ENCODE results near the gene UBE2E3.

DNA sequence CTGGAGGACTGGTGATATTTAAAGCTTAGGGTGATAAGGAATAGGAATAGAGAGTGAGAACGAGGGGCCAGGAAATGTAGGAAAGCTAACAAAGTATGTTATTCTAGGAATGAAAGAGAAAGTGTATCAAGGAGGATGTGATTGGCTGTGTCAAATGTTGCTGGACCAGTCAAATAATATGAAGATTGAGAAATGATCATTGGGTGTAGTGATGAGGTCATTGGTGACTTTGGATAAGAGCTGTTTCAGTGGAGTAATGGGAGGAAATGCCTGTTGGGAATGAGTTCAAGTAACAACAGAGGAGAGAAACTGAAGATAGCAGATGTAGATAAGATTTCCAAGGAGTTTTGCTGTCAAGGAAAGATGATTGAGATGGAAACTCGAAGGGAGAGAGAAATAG is 74.4 kb downstream of the UBE2E3 start:
- TF ChIP-seq ZNF709 (CRISPR knock-in tag; IDR thresholded peaks at IDR 0.05) (no peak), NCOR1 (IDR thresholded peaks at IDR 0.05; ENCODE audit: borderline replicate concordance, low read length) (no peak), JUN (CRISPR knock-in tag; IDR thresholded peaks at IDR 0.05) (no peak), ZNF121 (CRISPR knock-in tag; IDR thresholded peaks at IDR 0.05) (no peak), TCF7L2 (IDR thresholded peaks at IDR 0.05; ENCODE audit: low read depth, low read length) (no peak), ZFX (CRISPR knock-in tag; IDR thresholded peaks at IDR 0.05; ENCODE audit: low read depth) (no peak), TBL1XR1 (IDR thresholded peaks at IDR 0.05; ENCODE audit: borderline replicate concordance, low read length, partially characterized antibody) (no peak), NFKBIZ (CRISPR knock-in tag; IDR thresholded peaks at IDR 0.05) (no peak), ZNF615 (CRISPR knock-in tag; IDR thresholded peaks at IDR 0.05; ENCODE audit: borderline replicate concordance) (no peak)
- TF ChIP-seq, protein P1, sequence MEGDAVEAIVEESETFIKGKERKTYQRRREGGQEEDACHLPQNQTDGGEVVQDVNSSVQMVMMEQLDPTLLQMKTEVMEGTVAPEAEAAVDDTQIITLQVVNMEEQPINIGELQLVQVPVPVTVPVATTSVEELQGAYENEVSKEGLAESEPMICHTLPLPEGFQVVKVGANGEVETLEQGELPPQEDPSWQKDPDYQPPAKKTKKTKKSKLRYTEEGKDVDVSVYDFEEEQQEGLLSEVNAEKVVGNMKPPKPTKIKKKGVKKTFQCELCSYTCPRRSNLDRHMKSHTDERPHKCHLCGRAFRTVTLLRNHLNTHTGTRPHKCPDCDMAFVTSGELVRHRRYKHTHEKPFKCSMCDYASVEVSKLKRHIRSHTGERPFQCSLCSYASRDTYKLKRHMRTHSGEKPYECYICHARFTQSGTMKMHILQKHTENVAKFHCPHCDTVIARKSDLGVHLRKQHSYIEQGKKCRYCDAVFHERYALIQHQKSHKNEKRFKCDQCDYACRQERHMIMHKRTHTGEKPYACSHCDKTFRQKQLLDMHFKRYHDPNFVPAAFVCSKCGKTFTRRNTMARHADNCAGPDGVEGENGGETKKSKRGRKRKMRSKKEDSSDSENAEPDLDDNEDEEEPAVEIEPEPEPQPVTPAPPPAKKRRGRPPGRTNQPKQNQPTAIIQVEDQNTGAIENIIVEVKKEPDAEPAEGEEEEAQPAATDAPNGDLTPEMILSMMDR (CRISPR knock-in tag; IDR thresholded peaks at IDR 0.05) = no peak
- TF ChIP-seq, protein P2, sequence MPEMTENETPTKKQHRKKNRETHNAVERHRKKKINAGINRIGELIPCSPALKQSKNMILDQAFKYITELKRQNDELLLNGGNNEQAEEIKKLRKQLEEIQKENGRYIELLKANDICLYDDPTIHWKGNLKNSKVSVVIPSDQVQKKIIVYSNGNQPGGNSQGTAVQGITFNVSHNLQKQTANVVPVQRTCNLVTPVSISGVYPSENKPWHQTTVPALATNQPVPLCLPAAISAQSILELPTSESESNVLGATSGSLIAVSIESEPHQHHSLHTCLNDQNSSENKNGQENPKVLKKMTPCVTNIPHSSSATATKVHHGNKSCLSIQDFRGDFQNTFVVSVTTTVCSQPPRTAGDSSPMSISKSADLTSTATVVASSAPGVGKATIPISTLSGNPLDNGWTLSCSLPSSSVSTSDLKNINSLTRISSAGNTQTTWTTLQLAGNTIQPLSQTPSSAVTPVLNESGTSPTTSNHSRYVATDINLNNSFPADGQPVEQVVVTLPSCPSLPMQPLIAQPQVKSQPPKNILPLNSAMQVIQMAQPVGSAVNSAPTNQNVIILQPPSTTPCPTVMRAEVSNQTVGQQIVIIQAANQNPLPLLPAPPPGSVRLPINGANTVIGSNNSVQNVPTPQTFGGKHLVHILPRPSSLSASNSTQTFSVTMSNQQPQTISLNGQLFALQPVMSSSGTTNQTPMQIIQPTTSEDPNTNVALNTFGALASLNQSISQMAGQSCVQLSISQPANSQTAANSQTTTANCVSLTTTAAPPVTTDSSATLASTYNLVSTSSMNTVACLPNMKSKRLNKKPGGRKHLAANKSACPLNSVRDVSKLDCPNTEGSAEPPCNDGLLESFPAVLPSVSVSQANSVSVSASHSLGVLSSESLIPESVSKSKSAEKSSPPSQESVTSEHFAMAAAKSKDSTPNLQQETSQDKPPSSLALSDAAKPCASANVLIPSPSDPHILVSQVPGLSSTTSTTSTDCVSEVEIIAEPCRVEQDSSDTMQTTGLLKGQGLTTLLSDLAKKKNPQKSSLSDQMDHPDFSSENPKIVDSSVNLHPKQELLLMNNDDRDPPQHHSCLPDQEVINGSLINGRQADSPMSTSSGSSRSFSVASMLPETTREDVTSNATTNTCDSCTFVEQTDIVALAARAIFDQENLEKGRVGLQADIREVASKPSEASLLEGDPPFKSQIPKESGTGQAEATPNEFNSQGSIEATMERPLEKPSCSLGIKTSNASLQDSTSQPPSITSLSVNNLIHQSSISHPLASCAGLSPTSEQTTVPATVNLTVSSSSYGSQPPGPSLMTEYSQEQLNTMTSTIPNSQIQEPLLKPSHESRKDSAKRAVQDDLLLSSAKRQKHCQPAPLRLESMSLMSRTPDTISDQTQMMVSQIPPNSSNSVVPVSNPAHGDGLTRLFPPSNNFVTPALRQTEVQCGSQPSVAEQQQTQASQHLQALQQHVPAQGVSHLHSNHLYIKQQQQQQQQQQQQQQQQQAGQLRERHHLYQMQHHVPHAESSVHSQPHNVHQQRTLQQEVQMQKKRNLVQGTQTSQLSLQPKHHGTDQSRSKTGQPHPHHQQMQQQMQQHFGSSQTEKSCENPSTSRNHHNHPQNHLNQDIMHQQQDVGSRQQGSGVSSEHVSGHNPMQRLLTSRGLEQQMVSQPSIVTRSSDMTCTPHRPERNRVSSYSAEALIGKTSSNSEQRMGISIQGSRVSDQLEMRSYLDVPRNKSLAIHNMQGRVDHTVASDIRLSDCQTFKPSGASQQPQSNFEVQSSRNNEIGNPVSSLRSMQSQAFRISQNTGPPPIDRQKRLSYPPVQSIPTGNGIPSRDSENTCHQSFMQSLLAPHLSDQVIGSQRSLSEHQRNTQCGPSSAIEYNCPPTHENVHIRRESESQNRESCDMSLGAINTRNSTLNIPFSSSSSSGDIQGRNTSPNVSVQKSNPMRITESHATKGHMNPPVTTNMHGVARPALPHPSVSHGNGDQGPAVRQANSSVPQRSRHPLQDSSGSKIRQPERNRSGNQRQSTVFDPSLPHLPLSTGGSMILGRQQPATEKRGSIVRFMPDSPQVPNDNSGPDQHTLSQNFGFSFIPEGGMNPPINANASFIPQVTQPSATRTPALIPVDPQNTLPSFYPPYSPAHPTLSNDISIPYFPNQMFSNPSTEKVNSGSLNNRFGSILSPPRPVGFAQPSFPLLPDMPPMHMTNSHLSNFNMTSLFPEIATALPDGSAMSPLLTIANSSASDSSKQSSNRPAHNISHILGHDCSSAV (CRISPR knock-in tag; IDR thresholded peaks at IDR 0.05; ENCODE audit: borderline replicate concordance) = no peak
- TF ChIP-seq, protein P3, sequence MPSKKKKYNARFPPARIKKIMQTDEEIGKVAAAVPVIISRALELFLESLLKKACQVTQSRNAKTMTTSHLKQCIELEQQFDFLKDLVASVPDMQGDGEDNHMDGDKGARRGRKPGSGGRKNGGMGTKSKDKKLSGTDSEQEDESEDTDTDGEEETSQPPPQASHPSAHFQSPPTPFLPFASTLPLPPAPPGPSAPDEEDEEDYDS (CRISPR knock-in tag; IDR thresholded peaks at IDR 0.05) = no peak
- TF ChIP-seq, protein P4, sequence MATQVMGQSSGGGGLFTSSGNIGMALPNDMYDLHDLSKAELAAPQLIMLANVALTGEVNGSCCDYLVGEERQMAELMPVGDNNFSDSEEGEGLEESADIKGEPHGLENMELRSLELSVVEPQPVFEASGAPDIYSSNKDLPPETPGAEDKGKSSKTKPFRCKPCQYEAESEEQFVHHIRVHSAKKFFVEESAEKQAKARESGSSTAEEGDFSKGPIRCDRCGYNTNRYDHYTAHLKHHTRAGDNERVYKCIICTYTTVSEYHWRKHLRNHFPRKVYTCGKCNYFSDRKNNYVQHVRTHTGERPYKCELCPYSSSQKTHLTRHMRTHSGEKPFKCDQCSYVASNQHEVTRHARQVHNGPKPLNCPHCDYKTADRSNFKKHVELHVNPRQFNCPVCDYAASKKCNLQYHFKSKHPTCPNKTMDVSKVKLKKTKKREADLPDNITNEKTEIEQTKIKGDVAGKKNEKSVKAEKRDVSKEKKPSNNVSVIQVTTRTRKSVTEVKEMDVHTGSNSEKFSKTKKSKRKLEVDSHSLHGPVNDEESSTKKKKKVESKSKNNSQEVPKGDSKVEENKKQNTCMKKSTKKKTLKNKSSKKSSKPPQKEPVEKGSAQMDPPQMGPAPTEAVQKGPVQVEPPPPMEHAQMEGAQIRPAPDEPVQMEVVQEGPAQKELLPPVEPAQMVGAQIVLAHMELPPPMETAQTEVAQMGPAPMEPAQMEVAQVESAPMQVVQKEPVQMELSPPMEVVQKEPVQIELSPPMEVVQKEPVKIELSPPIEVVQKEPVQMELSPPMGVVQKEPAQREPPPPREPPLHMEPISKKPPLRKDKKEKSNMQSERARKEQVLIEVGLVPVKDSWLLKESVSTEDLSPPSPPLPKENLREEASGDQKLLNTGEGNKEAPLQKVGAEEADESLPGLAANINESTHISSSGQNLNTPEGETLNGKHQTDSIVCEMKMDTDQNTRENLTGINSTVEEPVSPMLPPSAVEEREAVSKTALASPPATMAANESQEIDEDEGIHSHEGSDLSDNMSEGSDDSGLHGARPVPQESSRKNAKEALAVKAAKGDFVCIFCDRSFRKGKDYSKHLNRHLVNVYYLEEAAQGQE (IDR thresholded peaks at IDR 0.05; ENCODE audit: borderline replicate concordance in 1 of 2, low read depth in 1 of 2, low read length in 2 of 2) = no peak
- TF ChIP-seq, protein P5, sequence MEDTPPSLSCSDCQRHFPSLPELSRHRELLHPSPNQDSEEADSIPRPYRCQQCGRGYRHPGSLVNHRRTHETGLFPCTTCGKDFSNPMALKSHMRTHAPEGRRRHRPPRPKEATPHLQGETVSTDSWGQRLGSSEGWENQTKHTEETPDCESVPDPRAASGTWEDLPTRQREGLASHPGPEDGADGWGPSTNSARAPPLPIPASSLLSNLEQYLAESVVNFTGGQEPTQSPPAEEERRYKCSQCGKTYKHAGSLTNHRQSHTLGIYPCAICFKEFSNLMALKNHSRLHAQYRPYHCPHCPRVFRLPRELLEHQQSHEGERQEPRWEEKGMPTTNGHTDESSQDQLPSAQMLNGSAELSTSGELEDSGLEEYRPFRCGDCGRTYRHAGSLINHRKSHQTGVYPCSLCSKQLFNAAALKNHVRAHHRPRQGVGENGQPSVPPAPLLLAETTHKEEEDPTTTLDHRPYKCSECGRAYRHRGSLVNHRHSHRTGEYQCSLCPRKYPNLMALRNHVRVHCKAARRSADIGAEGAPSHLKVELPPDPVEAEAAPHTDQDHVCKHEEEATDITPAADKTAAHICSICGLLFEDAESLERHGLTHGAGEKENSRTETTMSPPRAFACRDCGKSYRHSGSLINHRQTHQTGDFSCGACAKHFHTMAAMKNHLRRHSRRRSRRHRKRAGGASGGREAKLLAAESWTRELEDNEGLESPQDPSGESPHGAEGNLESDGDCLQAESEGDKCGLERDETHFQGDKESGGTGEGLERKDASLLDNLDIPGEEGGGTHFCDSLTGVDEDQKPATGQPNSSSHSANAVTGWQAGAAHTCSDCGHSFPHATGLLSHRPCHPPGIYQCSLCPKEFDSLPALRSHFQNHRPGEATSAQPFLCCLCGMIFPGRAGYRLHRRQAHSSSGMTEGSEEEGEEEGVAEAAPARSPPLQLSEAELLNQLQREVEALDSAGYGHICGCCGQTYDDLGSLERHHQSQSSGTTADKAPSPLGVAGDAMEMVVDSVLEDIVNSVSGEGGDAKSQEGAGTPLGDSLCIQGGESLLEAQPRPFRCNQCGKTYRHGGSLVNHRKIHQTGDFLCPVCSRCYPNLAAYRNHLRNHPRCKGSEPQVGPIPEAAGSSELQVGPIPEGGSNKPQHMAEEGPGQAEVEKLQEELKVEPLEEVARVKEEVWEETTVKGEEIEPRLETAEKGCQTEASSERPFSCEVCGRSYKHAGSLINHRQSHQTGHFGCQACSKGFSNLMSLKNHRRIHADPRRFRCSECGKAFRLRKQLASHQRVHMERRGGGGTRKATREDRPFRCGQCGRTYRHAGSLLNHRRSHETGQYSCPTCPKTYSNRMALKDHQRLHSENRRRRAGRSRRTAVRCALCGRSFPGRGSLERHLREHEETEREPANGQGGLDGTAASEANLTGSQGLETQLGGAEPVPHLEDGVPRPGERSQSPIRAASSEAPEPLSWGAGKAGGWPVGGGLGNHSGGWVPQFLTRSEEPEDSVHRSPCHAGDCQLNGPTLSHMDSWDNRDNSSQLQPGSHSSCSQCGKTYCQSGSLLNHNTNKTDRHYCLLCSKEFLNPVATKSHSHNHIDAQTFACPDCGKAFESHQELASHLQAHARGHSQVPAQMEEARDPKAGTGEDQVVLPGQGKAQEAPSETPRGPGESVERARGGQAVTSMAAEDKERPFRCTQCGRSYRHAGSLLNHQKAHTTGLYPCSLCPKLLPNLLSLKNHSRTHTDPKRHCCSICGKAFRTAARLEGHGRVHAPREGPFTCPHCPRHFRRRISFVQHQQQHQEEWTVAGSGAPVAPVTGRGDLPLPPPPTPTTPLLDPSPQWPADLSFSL (CRISPR knock-in tag; IDR thresholded peaks at IDR 0.05) = no peak
